Left kidney (tissue), 2 donors: Measurements from ENCODE around the gene PER2. TPM values are rescaled to one million over a fixed set of nuclear protein-coding genes. Genes with fewer than 3 reads are reported as not detected.
"Not testable (repeated sequence)": the region's sequence is repeated elsewhere in the genome, so short reads cannot be mapped to it uniquely, and the experiment has no call there.

Source experiments
- DNase-seq: peaks from one replicate; pipeline ENCODE4 v3.0.0-alpha.2; 2013
- polyA plus RNA-seq: library from polyadenylated mRNA; unstranded; fragments of 120-200 nt; gene quantifications from one replicate; pipeline ENCODE4 v1.2.1, GENCODE V29; 2013; ENCODE audit not compliant: insufficient read length

Gene PER2
- polyA plus RNA-seq, 1 donor = 8.2 TPM

DNA sequence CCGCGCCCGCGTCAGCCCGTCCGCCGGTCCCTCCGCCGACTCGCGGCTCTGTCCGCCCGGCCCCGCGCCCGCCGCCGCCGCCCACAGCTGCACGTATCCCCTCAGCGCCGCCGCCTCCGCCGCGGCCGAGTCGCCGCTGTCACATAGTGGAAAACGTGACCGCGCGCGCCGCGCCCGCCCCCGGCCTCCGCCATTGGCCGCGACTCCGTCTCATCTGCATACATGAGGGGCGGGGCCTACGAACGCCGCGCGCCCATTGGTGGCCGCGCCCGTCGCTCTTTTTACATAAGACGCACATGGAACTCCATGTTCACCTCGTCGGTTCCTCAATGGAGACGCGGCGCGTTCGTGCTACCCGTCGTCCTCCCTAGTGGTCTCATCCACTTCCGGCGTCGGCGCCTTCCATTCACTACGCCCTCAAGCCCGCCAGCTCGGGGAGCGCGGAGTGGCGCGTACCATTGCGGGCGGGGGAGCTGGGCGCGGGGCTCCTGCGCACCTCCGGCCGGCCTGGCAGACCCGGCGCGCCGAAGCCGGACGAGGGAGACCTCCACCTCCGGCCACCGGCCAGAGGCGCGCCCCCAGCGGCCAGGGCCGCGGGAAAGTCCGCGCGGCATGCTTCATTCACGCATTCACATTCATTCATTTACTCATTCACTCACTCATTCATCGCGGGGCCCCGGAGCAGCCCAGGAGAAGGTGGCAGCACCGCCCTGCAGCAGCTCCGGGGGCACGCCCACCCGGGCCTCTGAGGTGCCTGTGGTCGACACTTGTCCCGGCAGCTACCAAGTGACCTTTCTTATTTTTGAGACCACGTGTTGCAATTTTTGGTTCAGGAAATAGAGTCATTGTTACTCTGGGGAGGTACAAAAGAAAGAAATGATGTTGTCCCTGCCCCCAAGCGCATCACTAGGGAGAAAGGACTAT, 502 bp upstream of the PER2 start:
- DNase-seq = peak; percentile 99

DNA sequence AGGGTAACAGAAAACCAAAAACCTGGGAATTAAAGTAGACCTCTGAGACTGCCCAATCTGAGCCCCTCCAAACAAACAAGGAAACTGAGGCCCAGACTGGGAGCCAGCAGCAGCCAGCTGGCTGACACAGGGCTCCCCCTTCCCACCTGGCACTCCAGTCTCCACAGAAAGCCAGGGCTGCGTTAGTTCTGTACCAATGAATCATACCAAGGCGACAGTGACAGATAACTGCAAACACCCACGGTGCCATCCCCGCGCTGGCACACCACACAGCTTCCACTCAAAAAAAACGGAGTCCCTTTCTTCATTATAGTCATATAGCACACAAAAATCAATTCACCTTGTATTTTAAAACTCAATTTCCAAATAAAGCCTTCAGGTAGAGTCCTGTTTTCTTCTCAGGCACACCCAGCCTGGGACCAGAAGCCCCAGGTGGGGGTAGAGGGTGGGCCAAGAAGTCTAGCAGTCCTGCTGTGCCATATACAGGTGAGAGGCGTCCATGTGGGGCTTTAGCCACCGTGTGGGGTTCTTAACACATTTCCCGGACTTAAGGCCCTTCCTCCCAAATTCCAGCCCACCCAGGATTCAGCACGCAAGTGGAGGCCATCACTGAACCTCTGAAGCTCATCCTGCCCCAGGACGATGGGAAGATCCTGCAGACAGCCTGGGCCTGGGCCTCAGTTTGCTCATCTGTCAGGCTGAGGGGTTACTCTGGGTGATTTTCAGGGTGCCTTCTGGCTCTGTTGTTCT, 1.2 kb downstream of the PER2 start:
- no peak for DNase-seq

DNA sequence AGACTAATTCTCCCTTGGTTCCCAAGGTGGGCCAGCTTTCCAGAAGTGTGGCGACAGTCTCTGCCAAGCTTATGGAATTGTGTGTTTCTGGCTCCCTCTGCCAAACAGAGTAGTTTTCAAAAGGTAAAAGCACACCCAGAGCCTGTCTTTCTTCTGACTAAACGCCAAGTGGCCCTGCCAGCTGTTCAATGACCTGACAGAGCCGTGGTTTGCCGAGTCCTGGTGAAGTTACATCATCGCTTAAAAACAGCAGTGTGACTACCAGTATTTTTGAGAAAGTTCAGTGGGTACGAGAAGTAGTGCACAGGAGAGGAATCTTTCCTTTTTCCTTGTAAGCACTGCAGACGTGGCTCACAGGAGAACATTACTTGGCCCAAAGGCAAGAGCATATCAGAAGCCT, 1.9 kb downstream of the PER2 start:
- DNase-seq = no peak

DNA sequence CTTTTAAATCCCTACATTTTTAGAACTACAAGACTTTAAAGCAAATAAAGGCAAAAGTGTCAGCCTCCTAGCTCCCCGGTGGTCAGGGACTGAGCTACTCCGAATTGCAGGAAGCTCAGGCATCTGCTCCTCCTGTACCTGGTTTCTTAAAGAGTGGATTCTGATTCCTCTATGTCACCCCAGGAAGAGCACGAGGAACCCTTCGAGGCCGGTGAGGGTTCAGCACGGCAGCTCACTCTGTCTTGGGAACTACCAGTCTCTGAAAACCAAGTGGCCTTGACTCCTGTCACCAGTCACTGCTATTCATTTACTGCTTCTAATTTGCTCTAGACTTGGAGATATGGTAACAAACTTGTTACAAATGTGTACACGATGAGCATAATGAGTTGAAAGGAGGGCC, 2.3 kb downstream of the PER2 start:
- DNase-seq = no peak

DNA sequence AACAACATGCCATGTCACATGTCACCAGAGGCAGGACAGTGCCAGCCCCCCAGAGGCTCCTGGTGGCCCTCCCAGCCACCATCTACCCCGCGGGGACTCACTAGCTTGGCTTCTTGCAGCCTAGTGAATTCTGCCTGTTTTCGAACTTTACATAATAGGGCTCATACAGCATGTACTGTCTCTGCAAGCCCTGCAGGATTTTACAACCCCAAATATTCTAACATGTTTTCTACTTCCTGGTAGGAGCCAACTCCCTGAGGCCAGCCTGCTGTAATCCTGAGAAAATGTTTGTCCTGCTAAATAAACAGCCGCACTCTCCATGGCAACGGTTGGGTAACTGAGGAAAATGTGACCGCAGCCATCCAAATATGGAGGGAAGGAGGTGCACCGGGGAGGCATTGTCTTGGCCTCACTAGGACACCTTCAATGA, 2.7 kb downstream of the PER2 start:
- DNase-seq = no peak

DNA sequence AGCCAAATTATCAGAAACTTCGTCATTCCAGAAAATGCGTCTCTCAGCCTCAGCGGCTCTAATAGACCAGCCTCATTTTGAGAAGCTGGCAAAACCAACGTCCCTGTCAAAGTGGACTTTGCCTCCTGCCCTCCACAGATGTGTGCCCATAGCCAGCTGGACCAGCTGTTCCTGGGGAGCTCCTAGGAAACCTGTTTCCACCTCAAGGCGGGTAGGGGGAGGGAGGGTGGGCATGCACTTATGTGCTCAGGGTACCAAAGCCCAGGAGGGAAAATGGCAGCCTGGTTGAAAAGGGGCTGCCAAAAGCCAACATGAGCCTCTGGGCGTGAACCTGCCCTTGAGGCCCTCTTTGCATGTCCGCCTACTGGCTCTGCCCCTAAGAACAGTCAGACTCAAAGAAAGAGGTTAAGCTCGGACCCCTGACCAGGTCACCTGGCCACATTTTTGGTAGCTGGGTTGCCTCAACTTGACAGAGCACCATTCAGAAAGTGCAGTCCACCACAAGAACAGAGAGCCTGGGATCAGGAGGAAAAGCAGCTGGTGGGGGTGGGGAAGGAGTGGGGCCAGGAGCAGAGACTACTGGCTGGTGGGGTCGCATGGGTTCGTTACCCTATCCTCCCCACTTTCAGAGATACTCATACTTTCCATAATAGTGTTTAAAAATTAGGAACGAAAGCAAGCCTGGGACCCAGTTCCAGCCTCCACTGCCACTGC, 3.5 kb downstream of the PER2 start:
- no peak for DNase-seq

DNA sequence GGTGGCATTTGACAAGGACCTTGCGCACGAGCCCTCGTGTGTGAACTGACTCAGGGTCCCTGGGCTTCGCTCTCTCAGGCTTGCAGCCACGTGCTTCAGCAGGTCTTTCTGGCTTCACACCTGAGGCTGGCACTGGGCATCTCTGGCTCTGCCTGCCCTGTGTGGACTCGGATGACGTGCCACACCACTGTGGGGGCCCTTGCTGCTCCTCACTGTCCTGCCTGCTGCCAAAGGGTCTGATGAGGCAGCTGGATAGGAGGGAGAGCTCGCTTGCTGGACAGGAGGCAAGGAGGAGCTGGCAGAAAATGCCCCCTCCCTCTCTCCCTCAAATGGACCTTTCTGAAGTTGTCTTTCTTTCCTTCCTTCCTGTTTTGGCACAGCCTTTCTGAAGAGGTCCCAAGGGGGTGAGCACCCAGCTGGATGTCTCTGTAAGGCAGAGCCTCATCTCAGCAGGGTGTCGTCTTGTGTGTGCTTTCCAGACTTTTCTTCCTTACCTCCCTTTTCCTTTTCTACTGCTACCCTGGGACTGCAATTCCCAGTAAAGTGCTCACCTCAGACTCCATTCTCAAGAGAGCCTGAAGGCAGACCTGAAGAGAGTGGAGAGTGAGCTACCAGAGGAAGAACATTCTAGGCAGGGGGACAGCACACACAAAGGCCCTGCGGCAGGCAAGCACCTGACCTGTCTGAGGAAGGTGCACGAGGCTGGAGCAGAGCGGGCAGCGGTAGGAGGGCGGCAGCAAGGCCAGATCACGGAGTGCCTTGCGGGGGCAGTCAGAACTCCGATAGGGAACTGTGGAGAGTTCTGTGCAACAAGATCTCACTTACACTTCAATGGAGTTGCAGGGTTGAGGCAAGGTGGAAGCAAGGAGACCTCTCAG, 5.3 kb downstream of the PER2 start:
- DNase-seq = no peak

DNA sequence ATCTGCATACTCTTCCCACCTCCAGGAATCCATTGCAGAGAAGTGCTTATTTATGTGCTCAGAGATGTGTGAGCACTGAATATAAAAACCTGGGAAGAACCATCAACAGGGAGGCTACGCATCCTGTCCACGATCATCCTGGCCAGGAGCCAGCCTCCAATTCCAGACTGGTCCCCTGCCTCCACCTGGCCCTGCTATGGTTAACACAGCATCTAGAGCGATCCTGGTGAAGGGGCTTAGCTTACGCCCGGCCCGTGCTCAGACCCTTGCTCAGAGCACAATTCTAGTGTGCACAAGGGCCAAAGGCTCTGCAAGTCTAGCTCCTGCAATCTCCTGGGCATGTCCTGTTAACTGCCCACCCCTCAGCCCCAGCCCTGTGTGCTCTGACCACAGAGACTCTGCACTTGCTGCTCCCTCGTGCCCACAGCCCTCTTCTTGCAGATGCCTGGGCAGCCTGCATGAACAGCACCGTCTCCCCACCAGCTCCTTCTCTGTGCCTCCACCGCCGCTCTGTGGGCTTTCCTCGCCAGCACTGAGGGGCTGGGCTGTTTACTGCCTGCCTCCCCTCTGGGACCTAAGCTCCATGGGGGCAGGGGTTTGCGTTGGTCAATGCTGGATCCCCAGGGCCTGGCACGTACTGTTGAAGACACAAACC, 6.5 kb downstream of the PER2 start:
- no peak for DNase-seq

DNA sequence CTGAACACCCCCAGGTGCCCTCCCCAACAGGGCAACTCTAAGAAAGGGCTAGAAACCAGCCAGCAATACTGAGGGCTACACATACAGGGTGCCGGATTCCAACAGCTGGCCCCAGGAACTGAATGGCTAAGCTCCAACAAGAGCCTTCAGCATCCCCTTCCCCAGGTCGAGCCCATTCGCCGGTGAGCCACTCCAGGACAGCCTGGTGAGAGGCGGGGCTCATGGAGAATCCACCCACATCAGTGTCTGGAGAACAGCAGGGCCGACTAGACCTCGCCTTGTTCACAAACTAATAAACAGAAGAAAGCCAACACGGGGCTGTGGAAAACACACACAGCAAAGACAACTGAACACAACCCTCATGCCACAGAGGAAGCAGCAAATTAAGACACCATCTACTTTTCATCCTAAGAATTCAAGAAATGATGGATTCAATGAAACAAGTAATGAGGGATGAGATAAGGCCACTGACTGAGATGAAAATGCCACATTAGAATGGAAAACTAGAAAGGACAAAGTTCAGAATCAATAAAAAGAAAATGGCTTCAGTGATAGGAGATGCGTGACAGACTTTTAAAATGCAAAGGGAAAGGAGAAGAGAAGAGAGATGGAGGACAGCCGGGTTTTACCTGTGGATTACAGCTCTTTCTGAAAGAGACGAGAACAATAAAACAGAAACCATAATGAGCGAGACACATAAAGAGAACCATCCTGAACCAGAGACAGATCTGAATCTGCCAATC, 8.2 kb downstream of the PER2 start:
- DNase-seq = no peak

DNA sequence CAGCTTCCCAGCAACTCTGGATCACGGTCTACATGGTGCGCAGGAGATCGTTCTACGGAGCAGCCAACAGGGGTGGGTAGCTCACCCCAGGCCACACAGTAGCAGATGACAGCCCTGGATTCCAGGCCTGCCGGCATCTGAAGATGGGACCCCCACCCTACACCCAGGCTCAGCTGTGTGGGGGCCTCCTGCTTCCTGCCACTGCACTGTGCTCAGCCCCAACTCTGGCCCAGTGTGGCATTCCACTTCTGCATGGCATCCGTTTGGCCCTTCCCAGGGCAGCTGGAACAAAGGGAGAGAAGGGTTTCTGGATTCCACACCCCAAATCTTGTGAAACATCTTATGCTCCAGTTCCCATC, 9.1 kb downstream of the PER2 start:
- no peak for DNase-seq

DNA sequence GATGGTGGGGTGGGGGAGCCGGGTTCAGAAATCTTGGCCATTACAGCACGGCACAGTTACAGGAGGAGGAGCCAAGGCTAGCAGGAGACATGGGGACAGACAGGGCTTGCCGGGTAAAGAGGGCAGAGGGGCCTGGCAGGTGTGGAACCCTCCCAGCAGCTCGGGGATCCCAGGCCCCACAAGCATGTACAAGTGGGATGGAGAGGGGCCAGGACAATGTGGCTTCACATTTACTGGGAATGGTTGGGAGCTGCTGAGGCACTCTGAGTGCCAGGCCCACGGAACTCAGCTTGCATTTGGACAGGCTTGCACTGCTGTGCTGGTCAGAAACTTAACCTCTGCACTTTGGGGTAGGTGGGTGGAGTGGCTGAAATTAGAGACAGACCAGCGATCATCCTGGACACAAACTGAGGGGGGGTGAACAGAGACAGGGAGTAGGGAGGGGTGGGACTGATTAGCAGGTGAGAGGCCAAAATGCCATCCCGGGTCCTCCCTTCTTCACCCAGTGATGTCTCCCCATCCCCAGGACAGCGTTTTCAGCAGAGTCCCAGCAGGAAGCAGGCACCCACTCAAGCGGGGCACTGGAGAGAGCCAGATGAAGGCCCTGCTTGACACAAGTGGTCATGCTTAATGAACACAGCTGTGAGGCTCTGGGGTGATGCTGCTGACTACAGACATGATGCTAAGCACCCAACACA, 9.6 kb downstream of the PER2 start:
- DNase-seq = no peak

DNA sequence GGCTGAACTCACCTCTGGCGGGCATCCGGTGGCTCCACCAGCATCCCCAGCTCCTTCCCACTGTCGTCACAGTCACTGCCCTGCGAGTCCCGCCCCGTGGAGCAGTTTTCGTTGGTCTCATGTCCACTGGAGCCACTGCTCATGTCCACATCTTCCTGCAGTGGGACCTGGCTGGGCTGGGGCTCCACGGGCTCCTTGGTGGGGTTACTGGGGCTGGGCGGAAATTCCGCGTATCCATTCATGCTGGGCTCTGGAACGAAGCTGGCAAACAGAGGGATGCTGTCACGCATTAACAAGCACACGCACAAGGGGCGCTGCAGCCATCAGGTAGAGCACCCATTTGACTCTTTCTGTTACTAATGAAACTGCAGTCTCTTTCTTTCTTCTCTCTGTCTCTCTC, 10.7 kb downstream of the PER2 start:
- no peak for DNase-seq

DNA sequence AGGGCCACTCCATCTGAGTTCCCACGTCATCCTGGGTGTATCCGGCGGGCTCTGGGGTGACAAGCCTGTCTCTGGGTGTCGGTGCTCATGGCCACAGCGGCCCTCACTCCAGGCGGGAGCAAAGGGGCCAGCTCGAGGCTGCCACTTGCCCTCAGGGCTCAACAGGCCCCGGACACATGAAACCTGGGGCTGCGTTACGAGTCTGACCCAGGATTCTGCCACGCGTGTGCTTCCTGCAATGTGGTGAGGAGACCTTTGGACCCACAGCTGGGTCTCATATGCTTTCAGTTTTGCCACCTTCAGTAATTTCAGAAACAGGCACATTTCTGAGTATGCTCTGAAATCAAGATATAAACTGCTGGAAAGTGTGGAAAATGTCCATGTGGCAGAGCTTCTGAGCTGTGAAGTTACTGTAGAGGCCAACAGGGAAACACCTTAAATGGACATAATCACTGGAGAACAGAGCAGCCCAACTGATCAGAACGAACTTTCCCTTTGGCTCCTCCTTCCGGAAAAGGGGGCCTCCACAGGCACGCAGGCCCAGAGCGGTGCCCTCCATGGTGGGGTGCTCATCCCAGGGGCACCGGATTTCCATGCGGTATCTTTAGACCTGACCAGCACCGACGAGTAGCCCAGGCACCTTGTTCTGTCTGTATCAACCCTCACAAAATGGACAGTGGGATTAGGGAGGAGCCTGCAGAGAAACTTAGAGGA, 14.1 kb downstream of the PER2 start:
- no peak for DNase-seq

DNA sequence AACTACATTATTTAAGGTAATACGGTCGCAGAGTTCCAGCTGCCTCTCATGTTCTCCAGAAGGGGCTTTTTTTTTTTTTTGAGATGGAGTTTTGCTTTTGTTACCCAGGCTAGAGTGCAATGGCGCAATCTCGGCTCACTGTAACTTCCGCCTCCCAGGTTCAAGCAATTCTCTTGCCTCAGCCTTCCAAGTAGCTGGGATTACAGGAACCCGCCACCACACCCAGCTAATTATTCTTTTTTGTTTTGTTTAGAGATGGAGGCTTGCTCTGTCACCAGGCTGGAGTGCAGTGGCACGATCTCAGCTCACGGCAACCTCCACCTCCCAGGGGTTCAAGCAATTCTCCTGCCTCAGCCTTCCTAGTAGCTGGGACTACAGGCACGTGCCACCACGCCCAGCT, 15.0 kb downstream of the PER2 start:
- DNase-seq = not testable (repeated sequence)

DNA sequence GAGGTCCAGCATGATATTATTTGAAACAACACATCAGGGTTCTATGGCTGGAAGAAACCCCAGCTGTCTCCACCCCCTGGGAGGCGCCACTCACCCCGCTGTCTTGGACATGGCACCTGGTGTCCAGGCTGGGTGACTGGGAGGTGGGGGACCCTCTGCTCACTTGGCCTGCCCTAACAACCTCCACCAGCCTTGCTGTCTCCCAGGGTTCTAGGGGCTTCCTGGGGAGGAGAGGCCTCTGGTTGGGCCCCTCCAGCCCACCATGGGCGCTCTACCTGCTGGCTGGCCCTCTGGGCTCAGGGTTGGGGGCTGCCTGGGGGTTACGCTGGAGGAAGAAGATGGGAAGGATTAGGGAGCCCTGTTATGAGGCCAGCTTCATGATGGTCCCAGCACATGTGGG, 16.3 kb downstream of the PER2 start:
- DNase-seq = no peak

DNA sequence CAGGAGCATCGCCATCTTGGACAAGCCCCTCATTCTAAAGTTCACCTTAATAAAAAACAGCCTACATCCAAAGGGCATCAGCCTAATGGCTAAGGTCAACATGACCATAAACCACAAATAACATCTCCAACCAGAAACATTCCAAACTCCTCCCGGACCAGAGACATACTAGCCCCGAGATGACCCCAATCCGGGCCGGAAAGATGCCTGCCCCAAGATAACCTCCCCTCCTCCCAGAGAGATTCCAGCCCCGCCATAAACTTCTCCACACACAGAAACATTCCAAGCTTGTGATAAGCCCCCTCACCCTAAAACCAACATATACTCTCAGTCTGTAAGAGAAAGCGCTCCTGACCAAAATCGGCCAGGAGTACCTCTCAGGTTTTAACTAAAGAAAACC, 16.7 kb downstream of the PER2 start:
- not testable (repeated sequence) for DNase-seq

DNA sequence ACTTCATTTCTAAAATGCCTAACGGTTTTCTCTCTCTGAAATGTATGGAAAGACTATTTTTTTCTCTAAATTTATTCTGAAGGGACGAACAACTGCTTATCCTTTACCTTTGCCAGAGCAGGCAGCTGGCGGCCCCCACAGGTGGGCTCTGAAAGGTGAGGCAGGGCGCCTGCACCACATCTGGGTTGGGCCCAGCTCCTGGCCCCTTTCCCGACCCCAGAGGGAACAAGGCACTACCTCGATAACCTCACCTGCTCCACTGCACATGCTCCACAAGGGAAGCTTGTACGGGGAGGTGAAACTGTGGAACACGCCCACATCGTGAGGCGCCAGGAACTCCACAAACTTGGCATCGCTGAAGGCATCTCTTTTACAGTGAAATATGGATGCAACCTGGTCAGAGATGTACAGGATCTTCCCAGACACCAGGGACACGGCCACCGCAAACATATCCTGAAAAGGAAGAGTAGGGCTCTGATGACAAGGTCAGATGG, 17.3 kb downstream of the PER2 start:
- DNase-seq = no peak

DNA sequence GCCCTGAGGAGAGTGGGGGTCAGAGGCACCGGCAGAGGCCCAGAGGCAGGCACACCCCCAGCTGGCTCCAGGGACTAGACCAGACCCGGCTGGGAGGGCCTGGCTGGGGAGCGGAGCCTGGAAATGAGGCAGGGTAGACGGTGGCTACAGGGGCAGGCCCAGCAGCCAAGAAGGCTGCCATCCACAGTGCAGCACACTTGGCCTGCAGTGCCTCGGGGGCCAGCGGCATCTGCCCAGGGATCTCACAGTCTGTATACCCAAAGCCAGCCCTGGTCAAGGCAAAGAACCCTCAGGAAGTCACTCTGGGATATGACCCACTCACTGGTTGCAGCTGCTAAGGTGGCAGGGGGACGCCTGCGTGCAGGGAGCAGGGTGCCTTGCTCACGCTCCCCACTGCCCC, 17.8 kb downstream of the PER2 start:
- no peak for DNase-seq

DNA sequence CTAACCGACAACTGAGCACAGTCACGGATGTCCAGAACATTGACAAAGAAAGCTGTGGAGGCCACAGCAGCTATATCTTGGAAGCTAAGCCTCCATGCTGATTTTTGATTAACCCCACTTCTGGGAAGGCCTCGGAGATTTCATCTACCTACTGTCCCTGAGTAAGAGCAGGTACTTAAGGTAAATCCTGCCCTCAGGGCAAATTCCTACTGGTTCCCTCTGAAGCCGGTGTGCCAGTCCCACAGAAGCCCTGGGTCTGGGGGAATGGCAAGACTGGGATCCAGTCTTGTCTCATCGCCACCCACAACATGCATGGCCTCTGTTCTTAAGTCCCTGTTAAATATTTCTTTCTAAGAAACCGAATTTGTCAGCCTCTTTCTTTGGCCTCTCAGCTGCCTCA, 18.7 kb downstream of the PER2 start:
- DNase-seq = no peak
